BE2C (cell line): ENCODE data around the gene TGFB1.
"Not testable (repeated sequence)": the region's sequence is repeated elsewhere in the genome, so short reads cannot be mapped to it uniquely, and the experiment has no call there.

Experiments used
- DNase-seq: peaks from one replicate; pipeline ENCODE4 v3.0.0-alpha.2; 2020
- H3K27me3 ChIP-seq: fragments of 250-450 bp; sonication (Bioruptor Pico); 2 replicates; pipeline ENCODE4 v1.5.1; 2020; ENCODE audit warnings: mild to moderate bottlenecking
- H3K36me3 ChIP-seq: fragments of 250-450 bp; sonication (Bioruptor Pico); 2 replicates; pipeline ENCODE4 v1.5.1; 2020; ENCODE audit warnings: mild to moderate bottlenecking
- H3K4me1 ChIP-seq: fragments of 250-450 bp; sonication (Bioruptor Pico); 2 replicates; pipeline ENCODE4 v1.5.1; 2020
- H3K4me3 ChIP-seq: 2 replicates; pipeline ENCODE4 v1.5.1; 2011; ENCODE audit warnings: low read depth, low read length
- H3K9me3 ChIP-seq: fragments of 250-450 bp; sonication (Bioruptor Pico); 2 replicates; pipeline ENCODE4 v1.5.1; 2020
- TF ChIP-seq, protein P1 (sequence below): IDR thresholded peaks from 2 replicates; pipeline ENCODE4 v1.5.1; 2012; ENCODE audit warnings: mild to moderate bottlenecking, low read depth, low read length

The TGFB1 gene

DNA sequence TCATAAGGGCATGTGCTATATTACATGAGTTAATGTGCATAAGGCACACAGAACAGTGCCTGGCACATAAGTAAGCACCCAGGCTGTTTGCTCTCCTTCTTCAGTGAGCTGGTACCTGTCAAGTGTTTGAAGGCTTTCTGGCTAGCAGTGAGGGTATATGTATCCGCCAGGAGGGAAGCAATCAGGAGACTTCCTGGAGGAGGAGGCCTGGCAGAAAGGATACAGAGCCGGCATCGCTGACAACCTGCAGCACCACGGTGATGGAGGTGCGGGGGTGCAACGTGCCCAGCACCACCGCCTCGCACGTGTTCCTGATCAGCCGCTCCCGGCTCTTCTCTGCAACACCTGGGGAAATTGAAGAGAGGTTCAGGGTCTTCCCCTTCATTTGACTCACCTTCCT, 37.9 kb upstream of the TGFB1 start:
- no peak for DNase-seq
- Histone ChIP-seq H3K4me3 (no peak overlapping the region), H3K36me3 (peaks cover 53% of the 10 kb centered on the region), H3K9me3 (no peaks in the 10 kb centered on the region), H3K4me1 (no peaks in the 10 kb centered on the region), H3K27me3 (no peaks in the 10 kb centered on the region)
- TF ChIP-seq, protein P1, sequence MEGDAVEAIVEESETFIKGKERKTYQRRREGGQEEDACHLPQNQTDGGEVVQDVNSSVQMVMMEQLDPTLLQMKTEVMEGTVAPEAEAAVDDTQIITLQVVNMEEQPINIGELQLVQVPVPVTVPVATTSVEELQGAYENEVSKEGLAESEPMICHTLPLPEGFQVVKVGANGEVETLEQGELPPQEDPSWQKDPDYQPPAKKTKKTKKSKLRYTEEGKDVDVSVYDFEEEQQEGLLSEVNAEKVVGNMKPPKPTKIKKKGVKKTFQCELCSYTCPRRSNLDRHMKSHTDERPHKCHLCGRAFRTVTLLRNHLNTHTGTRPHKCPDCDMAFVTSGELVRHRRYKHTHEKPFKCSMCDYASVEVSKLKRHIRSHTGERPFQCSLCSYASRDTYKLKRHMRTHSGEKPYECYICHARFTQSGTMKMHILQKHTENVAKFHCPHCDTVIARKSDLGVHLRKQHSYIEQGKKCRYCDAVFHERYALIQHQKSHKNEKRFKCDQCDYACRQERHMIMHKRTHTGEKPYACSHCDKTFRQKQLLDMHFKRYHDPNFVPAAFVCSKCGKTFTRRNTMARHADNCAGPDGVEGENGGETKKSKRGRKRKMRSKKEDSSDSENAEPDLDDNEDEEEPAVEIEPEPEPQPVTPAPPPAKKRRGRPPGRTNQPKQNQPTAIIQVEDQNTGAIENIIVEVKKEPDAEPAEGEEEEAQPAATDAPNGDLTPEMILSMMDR = no peak

DNA sequence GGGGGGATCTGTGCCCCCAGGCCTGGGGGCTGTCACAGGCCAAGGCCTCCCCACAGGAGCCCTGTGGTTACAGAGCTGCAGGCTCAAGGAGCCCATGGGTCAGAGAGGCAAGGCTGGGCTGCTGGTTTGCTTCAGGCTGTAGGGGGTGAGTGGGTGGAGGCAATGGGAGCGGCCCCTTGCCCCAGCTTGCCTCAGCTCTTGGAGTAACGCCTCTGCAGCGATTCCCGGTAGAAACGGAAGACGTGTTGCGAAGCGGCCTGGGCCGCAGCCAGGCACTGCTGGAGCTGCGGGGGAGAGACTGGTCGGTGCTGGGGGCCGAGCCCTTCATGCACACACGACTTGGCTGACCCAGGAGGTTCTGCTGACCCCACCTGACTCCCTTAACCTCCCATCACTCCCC, 32.7 kb upstream of the TGFB1 start:
- TF ChIP-seq, protein P1 = no peak
- Histone ChIP-seq H3K4me1 (no peaks in the 10 kb centered on the region), H3K4me3 (no peak overlapping the region), H3K36me3 (peaks cover 36% of the 10 kb centered on the region), H3K9me3 (no peaks in the 10 kb centered on the region), H3K27me3 (no peaks in the 10 kb centered on the region)
- no peak for DNase-seq

DNA sequence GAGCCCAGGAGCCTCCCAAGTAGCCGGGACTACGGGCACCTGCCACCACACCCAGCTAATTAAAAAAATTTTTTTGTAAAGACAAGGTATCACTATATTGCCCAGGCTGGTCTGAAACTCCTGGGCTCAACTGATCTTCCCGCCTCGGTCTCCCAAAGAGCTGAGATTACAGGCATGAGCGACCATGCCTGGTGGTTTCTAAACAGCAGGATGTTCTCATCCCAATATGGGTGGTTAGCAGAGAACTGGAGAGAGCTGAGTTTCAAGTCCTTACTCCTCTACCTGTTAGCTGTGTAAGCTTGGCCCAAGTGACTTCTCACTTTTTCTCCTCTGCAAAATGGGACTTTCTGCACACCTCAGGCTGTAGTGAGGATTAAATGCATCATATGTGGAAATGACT, 30.6 kb upstream of the TGFB1 start:
- no peak for DNase-seq
- Histone ChIP-seq H3K27me3 (no peaks in the 10 kb centered on the region), H3K4me1 (peaks cover 4% of the 10 kb centered on the region; the same call in 1 of the 2 replicates), H3K4me3 (no peak overlapping the region), H3K9me3 (no peaks in the 10 kb centered on the region), H3K36me3 (peaks cover 15% of the 10 kb centered on the region)
- TF ChIP-seq, protein P1 = no peak

DNA sequence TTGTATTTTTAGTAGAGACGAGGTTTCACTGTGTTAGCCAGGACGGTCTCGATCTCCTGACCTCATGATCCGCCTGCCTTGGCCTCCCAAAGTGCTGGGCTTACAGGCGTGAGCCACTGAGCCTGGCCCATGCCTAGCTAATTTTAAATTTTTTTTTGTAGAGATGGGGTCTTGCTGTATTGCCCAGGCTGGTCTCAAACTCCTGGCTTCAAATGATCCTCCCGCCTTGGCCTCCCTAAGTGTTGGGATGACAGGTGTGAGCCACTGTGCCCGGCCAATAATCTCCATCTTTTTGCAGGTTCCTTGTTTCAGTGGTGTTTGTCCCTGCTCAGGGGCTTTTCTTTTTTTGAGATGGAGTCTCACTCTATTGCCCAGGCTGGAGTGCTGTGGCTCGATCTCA, 27.8 kb upstream of the TGFB1 start:
- H3K4me1 ChIP-seq, H3K4me3 ChIP-seq, DNase-seq, H3K9me3 ChIP-seq, H3K36me3 ChIP-seq, H3K27me3 ChIP-seq: not testable (repeated sequence)

DNA sequence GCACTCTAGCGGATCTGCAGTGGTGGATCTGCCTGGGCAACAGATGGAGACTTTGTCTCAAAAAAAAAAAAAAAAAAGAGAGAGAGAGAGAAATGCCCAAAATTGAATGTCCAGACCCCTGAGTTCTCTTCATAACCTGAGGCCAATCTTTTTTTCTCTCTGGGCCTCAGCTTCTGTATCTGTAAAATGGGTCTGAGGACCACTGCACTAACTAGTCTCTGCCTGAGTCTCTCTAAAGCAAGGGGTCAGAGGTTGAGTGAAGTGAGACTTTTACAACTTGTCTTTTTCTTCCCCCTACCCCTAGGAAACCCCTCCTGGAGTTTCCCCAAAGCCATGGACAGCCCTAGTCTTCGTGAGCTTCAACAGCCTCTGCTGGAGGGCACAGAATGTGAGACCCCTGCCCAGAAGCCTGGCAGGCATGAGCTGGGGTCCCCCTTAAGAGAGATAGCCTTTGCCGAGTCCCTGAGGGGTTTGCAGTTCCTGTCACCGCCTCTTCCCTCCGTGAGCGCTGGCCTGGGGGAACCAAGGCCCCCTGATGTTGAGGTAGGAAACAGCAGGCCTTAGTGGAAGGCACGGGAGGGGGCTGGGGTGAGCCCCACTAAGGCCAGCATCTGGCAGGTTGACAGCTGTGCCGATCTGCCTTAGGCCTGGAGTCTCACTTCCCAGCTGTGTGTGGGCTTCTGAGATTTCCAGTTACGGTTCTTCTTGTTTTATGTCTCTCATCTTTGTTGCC, 24.4 kb upstream of the TGFB1 start:
- TF ChIP-seq, protein P1 = peak; percentile 50
- no peaks in the 10 kb centered on the region for H3K36me3 ChIP-seq
- H3K27me3 ChIP-seq = no peaks in the 10 kb centered on the region
- H3K4me1 ChIP-seq = peaks cover 19% of the 10 kb centered on the region
- no peaks in the 10 kb centered on the region for H3K9me3 ChIP-seq
- DNase-seq = peak; percentile 73
- no peak overlapping the region for H3K4me3 ChIP-seq

DNA sequence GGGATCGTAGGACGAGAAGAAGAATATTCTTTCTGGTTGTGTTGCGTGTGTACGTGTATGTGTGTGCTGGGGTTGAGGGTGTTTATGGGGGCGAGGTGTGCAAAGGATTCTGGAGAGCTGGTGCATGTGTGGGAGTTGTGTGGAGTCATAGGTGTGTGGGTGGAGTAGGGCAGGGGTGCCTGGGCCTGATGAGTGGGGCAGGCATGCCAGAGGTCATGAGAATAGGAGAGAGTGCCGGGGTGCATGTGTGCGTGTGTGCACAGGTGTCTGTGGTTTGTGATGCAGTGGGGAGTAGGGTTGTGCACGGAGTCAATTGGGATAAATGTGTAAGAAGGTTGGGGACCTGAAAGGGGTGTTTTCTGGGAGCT, 23.3 kb upstream of the TGFB1 start:
- no peaks in the 10 kb centered on the region for H3K27me3 ChIP-seq
- no peaks in the 10 kb centered on the region for H3K9me3 ChIP-seq
- TF ChIP-seq, protein P1 = no peak
- no peaks in the 10 kb centered on the region for H3K36me3 ChIP-seq
- peaks cover 19% of the 10 kb centered on the region for H3K4me1 ChIP-seq
- DNase-seq = no peak
- peak overlapping the region; percentile 58 for H3K4me3 ChIP-seq
